ENCODE measurements around the gene CCHCR1.
"Not testable (repeated sequence)": the region's sequence is repeated elsewhere in the genome, so short reads cannot be mapped to it uniquely, and the experiment has no call there.

CCHCR1 gene

DNA sequence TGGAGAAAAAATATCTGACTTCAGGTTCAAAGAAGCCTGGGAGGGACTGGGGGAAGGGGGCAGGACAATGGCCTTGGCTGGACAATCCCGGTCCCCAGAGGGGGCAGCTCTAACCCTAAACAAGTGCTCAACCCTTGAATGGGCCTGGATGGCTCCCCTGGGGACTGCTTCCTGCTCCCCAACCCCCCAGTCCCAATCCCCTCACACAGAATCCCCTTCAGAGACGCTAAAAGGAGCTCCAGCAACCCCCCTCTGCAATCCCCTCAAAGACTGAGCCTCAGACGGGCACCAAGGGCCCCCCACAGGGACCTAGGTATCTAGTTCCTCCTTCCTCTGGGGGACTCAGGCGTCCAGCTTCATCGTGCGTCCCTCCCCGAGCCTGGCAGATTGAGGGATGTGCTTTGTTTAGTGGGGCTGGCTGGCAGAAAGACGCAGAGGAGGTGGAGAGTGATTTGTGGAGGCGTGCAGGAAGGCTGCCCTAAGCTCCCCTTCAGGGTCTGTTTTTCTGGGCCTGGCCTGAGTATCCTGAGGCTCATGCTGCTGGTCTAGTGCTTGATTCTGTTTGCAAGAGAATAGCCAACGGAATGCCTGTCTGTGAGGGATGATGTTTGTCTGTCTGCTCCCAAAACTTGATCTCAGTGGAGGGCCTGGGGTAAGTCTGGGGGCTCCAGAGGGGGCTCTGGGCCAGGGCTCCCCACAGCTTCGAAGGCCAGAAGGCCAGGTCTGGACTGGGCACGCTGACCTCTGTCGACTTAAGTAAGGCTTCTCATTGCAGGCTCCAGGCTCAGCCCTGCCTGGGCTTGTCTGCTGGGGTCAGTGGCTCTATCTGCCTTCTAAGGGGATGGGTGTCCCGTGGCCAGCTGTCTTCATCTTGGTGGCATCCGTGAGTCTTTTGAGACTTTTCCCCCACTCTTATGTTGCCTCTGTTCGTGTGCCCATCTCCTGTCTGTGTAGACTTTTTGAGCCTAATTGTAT is 14.6 kb upstream of the CCHCR1 start:
- Histone ChIP-seq H4K20me1 (ENCODE audit: insufficient read depth, low read length) (peaks cover 6% of the 10 kb centered on the region), H3K9ac (ENCODE audit: low read length) (no peak overlapping the region), H3K79me2 (ENCODE audit: low read length) (peaks cover 76% of the 10 kb centered on the region), H2AFZ (ENCODE audit: low read depth, low read length) (no peak overlapping the region), H3K4me3 (ENCODE audit: low read length) (no peak overlapping the region), H3K36me3 (replicated peaks; ENCODE audit: low read depth, low read length) (peaks cover 4% of the 10 kb centered on the region), H3K27ac (ENCODE audit: low read length) (no peak overlapping the region), H3K4me1 (ENCODE audit: low read length) (peaks cover 14% of the 10 kb centered on the region), H3K27me3 (ENCODE audit: low read depth, low read length) (no peaks in the 10 kb centered on the region), H3K4me2 (ENCODE audit: low read length) (no peak overlapping the region), H3K9me3 (ENCODE audit: insufficient read depth, low read length) (no peaks in the 10 kb centered on the region)
- no peak for TF ChIP-seq EZH2phosphoT487 (IDR thresholded peaks at IDR 0.05; ENCODE audit: low read depth)
- TF ChIP-seq, protein P1, sequence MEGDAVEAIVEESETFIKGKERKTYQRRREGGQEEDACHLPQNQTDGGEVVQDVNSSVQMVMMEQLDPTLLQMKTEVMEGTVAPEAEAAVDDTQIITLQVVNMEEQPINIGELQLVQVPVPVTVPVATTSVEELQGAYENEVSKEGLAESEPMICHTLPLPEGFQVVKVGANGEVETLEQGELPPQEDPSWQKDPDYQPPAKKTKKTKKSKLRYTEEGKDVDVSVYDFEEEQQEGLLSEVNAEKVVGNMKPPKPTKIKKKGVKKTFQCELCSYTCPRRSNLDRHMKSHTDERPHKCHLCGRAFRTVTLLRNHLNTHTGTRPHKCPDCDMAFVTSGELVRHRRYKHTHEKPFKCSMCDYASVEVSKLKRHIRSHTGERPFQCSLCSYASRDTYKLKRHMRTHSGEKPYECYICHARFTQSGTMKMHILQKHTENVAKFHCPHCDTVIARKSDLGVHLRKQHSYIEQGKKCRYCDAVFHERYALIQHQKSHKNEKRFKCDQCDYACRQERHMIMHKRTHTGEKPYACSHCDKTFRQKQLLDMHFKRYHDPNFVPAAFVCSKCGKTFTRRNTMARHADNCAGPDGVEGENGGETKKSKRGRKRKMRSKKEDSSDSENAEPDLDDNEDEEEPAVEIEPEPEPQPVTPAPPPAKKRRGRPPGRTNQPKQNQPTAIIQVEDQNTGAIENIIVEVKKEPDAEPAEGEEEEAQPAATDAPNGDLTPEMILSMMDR (IDR thresholded peaks at IDR 0.05; ENCODE audit: low read depth, low read length), result no peak

DNA sequence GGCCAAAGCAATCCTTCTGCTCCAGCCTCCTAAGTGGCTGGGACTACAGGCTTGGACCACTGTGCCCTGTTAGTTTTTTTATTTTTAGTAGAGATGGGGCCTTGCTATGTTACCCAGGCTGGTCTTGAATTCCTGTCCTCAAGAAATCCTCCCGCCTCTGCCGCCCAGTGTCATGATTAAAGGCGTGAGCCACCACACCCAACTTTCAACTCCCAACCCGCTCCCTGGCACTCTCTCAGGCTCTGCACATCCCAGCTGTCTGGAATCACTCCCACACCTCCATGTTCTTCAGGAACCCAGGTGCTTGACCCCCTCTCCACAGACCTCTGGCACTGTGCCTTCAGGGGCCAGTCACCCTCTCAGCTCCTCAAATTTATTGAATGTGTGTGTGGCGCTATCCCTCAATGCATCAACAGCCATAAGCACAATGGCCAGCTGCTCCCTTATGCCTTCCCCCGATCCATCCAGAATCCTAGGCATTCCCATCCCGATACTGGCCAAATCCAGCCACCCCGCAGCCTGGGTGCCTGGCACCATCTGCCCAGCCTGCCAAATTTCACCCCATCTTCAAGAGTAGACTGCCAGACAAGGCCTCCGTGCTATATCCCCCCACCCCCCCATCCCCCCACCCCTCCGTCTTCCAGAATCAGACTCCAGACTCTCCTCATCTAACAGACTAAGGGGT is 13.5 kb upstream of the CCHCR1 start:
- no peak overlapping the region for H3K4me2 ChIP-seq (ENCODE audit: low read length)
- H3K36me3 ChIP-seq (replicated peaks; ENCODE audit: low read depth, low read length), result peaks cover 4% of the 10 kb centered on the region
- no peak overlapping the region for H3K9ac ChIP-seq (ENCODE audit: low read length)
- H3K4me3 ChIP-seq (ENCODE audit: low read length), result no peak overlapping the region
- peaks cover 23% of the 10 kb centered on the region for H3K4me1 ChIP-seq (ENCODE audit: low read length)
- H4K20me1 ChIP-seq (ENCODE audit: insufficient read depth, low read length), result peaks cover 5% of the 10 kb centered on the region
- H3K9me3 ChIP-seq (ENCODE audit: insufficient read depth, low read length), result no peaks in the 10 kb centered on the region
- no peak overlapping the region for H2AFZ ChIP-seq (ENCODE audit: low read depth, low read length)
- H3K79me2 ChIP-seq (ENCODE audit: low read length), result peaks cover 78% of the 10 kb centered on the region
- H3K27ac ChIP-seq (ENCODE audit: low read length), result no peak overlapping the region
- H3K27me3 ChIP-seq (ENCODE audit: low read depth, low read length), result no peaks in the 10 kb centered on the region
- no peak for TF ChIP-seq EZH2phosphoT487 (IDR thresholded peaks at IDR 0.05; ENCODE audit: low read depth)
- TF ChIP-seq, protein P1 (IDR thresholded peaks at IDR 0.05; ENCODE audit: low read depth, low read length), result no peak

DNA sequence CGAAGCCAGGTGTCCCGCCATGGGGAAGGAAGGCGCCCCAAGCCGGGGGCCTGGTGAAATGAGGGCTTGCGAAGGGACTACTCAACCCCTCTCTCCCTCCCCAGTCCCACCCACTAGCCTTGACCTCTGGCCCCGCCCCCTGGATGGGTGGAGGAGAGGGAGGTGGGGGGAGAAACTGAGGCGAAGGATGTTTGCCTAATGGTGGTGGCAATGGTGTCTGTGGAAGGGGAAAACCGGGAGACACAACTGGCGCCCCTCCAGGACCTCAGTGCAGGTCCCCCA is 12.9 kb upstream of the CCHCR1 start, which contains the start of gene POU5F1:
TSS of gene POU5F1 (minus strand) at position 83 of the 282 bp plus-strand sequence. CDS start at position 21, 62 bp downstream.
- Histone ChIP-seq H2AFZ (ENCODE audit: low read depth, low read length) (no peak within 1 kb of the TSS), H3K9me3 (ENCODE audit: insufficient read depth, low read length) (no peaks in the 10 kb centered on the region), H3K79me2 (ENCODE audit: low read length) (peaks cover 77% of the 10 kb centered on the region), H4K20me1 (ENCODE audit: insufficient read depth, low read length) (peaks cover 2% of the 10 kb centered on the region; the same call in 1 of the 2 replicates), H3K9ac (ENCODE audit: low read length) (no peak within 1 kb of the TSS), H3K4me2 (ENCODE audit: low read length) (no peak within 1 kb of the TSS), H3K36me3 (replicated peaks; ENCODE audit: low read depth, low read length) (peaks cover 4% of the 10 kb centered on the region), H3K27ac (ENCODE audit: low read length) (no peak within 1 kb of the TSS; the same call in 1 of the 2 replicates), H3K4me1 (ENCODE audit: low read length) (peaks cover 29% of the 10 kb centered on the region), H3K27me3 (ENCODE audit: low read depth, low read length) (no peaks in the 10 kb centered on the region), H3K4me3 (ENCODE audit: low read length) (no peak within 1 kb of the TSS)
- no peak for TF ChIP-seq EZH2phosphoT487 (IDR thresholded peaks at IDR 0.05; ENCODE audit: low read depth)
- TF ChIP-seq, protein P1 (IDR thresholded peaks at IDR 0.05; ENCODE audit: low read depth, low read length), result no peak

DNA sequence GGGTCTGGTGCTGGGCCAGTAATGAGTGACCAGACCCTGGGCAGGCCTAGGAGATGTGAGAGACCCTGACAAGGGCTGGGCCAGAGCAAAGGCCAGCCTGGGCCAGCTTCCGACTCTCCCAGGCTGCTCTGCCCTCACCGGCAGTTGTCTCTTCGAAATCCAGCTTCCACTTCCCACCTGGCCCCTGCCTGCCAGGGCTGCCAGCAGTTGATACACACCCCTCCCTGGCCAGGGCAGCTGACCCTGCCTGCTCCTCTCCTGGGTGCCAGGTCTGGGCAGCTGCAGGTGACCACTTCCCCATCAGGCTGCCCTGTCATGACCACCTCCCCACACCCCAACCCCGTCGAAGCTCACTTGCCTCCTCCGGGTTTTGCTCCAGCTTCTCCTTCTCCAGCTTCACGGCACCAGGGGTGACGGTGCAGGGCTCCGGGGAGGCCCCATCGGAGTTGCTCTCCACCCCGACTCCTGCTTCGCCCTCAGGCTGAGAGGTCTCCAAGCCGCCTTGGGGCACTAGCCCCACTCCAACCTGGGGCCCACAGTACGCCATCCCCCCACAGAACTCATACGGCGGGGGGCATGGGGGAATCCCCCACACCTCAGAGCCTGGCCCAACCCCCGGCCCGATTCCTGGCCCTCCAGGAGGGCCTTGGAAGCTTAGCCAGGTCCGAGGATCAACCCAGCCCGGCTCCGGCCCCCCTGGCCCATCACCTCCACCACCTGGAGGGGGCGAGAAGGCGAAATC is 12.4 kb upstream of the CCHCR1 start:
- not testable (repeated sequence) for H3K9me3 ChIP-seq (ENCODE audit: insufficient read depth, low read length); H4K20me1 ChIP-seq (ENCODE audit: insufficient read depth, low read length); H3K27me3 ChIP-seq (ENCODE audit: low read depth, low read length); H3K27ac ChIP-seq (ENCODE audit: low read length); H2AFZ ChIP-seq (ENCODE audit: low read depth, low read length); H3K36me3 ChIP-seq (replicated peaks; ENCODE audit: low read depth, low read length); H3K9ac ChIP-seq (ENCODE audit: low read length); H3K4me2 ChIP-seq (ENCODE audit: low read length); H3K4me3 ChIP-seq (ENCODE audit: low read length)
- Histone ChIP-seq H3K79me2 (ENCODE audit: low read length) (peaks cover 72% of the 10 kb centered on the region), H3K4me1 (ENCODE audit: low read length) (peaks cover 33% of the 10 kb centered on the region)

Measured in OCI-LY3 (cell line).